Stimulated activated CD4-positive, alpha-beta T cell treated with anti-CD3 and anti-CD28 coated beads, Interleukin-12 subunit alpha, Interleukin-12 subunit beta, amount 100 ng/mL, for 48 hours (primary cell): ENCODE results near the gene PTPRU.

Source experiments
- DNase-seq, 3 donors: peaks; one replicate each; pipeline ENCODE4 v3.0.0-alpha.2; 2020; ENCODE audit warnings: low read depth in 2 of 3, low spot score in 1 of 3

The PTPRU gene

DNA sequence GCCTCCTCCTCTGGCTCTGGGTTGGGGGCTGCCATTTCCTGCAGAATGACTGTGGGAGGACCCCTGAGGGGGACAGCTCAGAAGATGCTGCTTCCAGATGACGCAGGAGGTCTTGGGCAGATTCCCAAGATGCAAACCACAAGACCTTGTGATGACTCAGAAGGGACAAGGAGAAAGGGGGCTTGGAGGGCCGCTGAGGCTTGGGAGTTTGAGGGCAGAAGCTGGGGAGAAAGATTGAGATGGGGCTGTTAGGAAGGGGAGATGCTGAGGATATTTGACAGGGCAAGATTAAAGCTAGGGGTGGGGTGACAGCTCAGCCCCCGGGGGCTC, 7.5 kb downstream of the PTPRU start:
- DNase-seq: no peak

DNA sequence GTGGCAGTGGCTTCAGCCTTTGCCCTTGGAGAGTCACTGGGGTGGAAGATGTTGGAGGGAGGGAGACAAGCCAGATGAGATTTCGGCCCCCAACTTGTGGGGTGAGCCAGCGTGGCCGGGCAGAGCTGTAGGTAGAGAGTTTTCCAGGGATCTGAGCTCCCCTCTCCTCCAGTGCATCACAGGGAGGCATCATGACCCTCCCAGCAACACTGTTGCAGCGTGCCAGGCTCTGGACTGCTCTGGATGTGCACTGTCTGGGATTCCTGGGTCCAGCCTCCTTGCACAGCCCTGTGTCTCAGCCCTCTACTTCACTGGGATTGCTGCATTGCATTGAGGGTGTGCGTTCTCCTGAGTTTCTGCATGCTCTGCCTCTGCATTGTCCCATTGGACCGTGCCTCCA, 8.9 kb downstream of the PTPRU start:
- DNase-seq: no peak

DNA sequence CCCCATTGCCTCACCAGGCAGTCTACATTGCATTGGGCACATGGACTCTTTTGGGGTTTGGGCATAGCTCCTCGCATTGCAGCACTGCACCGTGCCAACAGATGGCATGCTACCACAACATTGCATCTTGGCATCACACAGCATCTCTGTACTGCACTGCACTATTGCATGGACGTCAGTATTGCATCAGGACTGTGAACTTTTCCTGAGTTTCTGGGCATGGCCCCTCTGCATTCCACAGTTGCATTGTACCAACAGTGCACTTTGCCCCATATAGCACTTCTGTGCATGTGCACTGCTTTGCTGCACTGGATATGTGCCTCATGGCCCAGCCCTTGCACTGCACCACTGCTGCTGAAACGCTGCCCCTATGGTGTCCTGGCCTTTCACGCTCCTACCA, 9.6 kb downstream of the PTPRU start:
- DNase-seq: no peak

DNA sequence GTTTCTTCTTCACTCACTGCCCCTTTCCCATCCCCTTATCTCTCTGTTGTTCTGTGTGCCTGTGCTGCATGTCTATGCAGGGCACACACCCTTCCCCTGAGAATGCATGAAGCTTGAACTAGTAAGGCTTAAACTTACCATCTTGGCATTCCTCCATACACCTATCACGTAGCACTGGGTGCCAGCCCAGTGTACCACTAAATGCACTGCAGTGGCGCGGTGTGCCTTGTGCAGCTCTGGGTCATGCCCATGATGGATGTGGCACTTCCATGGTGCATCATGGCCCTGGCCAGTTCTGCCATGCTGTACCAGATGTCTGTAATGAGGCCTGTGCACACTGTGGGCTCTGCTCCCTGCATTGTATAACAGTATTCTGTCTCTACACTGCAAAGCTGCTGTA, 10.7 kb downstream of the PTPRU start:
- no peak for DNase-seq

DNA sequence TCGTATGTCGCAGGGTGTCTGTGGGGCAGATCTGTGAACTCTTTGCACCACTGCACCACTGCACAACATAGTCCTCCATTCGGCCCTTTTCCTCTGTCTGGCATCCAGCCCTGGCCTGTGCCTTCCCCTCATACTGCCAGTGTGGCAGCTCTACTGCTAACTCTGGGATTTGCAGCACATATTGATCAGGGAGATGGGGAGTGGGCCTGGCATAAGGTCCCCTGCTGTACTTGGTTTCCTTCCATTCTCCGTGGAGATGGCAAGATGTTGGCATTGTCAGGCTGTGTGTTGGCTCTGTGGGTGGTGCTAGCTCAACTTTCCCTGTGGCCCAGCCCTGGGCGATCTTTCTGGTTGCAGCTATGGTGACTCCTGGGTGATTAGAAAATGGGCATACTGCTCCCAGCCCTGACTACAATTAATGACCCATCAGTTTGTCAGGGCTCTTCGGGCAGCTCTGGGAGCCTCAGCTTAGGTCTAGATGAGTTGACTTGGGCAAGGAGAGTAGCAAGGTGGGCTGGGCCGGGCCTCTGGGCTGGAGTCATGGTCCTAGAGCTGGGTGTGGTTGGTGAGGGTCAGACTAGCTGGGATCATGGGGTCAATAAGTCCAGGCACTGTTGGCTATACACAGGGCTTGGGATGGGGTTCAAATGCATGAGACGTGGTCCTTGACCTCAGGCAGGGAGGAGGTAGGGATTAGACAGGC, 11.4 kb downstream of the PTPRU start:
- no peak for DNase-seq

DNA sequence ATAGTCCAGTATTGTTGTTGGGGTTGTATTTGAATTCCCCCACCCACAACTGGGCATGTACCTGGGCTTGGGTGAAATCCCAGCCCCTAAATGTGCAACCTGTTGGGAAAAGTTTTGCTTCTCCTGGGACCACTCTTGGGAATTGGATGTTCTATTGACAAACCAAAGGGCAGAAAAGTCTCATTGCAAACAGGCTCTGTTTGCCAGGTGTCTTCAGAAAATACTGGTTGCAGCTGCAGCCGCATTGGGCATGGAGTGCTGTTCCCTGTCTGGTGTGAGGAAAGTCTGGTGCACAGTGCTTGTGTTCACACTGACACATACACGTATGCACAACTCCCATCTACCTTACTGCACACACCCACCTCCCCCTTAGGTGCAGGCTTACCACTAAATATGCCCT, 12.1 kb downstream of the PTPRU start:
- no peak for DNase-seq

DNA sequence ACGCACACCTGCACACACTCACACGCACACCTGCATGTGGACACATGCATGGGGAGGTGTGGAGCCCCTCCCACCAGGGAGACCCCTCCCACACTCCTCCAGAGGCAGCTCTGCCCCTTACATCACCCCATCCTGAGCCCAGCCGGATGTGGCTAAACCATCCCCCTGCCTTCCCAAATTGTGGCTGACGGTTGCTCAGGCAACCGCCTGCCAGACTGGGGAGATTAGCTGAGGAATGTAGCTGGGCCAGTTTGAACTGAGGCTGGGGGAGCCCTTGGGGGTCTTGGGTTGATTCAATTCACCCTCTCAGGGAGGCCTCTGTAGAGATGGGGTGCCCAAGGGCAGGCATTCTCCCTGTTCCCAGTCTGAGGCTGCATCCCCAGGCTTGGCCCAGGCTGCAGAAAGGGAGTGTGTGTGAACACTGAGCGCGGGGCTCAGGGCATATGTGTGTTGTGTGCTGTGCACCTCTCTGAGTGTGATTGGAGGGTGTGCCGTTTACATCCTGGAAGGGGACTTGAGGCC, 12.9 kb downstream of the PTPRU start:
- DNase-seq: no peak

DNA sequence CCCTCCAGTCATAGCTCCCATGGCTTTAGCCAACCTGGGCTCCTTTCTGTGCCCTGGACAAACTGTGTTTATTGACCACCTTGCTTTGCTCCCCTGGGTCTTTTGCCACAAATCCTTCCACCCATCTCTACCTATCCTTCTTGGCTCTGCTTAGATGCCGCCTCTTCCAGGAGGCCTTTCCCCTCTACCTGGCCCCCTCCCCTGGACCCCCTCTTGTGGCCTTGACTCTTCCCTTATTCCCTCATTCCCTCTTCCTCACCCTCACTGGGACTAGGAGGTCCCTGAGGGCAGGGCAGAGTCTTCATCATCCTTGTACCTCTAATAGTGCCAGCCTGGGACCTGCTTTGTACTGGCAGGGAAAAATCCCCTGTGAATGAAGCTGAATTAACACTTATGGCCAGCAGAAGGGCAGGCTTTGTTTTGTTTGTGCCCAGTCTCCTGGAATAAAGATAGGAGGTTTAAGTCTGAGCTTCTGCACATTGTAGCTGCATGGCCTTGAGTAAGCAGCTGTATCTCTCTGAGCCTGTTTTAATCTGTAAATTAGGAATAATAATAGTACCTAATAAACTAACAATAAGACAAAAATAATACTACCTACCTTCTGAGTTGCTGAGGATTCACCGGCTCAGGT, 13.7 kb downstream of the PTPRU start:
- DNase-seq: no peak

DNA sequence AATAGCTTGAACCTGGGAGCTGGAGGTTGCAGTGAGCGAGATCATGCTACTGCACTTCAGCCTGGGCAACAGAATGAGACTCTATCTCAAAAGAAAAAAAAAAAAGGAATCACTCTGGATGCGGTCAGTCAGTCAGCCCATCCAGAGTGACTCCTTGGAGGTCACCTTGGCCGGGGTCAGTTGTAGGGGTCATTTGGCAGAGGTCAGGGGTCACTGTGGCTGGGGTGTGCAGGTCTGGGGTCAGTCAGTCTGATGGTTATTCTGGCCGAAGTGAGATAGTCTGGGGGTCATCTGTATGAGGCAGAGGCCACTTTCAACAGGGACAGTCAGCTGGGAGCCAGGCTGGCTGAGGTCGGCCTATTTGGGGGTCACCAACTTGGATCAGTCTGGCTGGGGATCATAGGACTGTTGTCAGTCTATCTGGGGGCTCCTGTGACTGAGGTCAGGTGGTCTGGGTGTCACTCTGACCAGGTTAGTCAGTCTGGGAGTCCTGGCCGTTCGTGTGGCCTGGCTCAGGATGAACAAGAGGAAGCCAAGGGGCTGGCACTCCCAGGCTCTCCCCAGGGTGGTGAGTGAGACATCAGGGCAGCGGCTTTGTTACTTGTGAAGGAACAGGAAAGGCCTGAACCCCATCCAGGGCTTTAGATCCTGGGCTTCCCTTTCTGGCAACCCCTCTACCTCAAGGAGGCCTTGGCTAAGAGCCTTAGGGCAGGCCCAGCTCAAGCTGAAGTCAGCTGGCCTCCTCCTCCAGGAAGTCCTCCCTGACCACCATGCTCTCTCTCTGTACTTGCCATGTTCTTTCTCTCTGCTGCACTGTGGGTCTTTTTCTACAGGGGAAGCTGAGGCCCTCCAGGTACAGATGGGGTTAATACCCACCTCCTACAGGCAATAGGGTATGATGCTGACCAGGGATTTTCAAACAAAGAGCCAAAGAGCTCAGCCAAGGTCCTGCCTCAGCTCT, 15.1 kb downstream of the PTPRU start:
- no peak for DNase-seq

DNA sequence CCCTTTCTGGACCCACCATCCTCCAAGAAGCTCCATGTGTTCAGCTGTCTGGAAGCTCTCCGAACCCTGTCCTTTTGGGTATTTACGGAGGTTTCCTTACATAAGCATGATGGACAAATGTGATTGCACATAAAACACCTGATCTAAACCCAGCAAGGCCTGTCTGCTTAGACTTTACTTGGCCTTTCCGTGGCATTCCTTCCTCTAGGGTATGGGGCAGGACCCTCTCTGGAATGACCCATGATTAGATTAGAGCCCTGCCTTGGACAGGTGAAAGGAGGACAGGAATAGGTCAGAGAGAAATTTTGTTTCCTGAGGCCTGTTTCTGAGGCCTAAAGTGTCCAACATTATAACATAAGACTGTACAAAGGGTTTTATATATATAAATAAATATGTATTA, 16.9 kb downstream of the PTPRU start:
- no peak for DNase-seq

DNA sequence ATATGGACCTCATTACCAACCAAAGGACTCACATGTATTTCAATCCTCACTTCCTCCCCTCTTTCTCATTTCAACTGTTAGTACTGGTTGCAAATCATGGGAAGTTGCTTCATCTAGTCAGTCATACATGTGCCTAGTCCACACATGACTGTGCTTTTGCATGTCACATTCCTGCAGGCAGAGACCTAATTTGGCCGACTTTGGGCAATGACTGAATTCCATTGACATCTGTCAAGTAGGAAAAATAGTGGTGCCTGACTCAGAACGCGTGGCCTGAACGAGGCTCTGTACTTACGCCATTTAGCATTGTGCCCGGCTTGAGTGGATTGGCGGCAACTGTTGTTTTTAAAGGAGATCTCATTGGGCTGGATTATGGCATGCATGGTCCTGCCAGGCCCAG, 18.0 kb downstream of the PTPRU start:
- DNase-seq: no peak

DNA sequence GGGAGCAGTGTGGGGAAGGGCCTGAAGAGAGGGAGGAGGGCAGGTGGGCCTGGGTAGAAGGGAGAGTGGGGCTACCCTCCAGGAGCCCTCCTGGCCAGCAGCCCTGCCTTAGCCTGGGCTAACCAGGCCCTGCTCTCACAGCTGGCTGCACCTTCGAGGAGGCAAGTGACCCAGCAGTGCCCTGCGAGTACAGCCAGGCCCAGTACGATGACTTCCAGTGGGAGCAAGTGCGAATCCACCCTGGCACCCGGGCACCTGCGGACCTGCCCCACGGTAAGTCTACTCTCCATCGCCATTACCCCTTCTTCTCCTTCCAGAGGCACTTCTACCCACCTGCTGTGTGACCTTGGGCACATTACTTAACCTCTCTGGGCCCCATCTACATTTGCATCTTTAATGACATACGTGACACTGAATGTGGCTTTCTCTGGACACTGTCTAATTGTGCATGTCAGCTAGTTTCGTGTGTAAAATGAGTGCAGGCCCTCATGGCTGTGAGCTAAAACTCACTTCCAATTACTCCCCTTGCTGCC, 18.9 kb downstream of the PTPRU start:
- no peak for DNase-seq

DNA sequence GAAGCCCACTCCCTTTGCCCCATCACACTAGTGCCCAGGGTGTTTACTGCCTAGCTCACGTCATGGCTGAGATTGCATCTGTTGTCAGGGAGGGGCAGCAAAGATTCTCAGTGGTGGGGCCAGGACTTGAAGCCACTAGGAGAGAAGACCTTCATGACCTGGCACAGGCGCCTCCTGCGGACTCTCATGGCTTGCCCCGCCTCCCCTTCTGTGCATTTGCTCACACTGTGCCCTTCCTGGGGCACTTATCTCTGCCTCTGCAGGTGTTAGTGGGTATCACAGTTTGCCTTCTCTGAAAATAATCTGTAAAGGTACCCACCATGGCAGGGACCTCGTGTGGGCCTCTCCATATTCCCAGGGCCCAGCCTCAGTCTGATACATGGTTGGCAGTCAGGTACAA, 20.1 kb downstream of the PTPRU start:
- DNase-seq: no peak

DNA sequence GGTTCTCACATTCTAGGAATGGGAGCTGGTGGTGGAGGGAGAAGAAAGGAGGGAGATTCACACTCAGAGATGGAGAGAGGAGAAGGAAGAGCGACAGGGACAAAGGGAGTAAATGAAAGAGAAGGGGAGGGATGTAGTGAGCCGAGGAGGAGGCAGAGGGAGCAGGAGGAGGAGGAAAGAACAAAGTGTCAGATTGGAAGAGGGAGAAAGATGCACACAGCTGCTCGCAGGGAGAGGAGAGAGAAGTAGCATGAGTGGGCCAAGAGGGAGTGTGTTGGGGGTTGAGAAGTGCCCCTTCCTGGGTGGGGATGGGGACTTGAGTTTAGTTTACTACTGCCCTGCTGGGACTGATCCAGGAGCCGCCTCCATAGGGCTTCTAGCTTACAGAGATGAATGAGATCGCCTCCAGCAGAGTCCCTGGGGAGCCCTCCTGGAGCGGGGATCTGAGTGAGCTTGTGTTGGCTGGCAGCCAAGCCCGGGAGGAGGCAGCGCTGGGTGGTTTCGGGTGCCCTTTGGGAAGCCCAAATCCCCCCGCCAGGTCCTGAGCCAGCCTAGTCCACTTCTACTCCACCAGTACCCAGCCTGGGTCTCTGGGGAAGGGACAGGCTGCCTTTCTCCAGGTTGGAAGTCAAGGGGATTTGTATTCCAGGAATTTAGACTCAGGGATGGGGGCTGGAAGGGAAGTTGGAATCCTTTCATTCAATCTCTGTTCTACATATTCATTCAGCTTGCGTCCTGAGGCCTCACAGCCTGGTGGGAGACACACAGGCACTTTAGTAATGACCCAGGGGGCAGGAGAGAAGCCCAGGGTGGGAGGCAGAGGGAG, 20.9 kb downstream of the PTPRU start:
- no peak for DNase-seq

DNA sequence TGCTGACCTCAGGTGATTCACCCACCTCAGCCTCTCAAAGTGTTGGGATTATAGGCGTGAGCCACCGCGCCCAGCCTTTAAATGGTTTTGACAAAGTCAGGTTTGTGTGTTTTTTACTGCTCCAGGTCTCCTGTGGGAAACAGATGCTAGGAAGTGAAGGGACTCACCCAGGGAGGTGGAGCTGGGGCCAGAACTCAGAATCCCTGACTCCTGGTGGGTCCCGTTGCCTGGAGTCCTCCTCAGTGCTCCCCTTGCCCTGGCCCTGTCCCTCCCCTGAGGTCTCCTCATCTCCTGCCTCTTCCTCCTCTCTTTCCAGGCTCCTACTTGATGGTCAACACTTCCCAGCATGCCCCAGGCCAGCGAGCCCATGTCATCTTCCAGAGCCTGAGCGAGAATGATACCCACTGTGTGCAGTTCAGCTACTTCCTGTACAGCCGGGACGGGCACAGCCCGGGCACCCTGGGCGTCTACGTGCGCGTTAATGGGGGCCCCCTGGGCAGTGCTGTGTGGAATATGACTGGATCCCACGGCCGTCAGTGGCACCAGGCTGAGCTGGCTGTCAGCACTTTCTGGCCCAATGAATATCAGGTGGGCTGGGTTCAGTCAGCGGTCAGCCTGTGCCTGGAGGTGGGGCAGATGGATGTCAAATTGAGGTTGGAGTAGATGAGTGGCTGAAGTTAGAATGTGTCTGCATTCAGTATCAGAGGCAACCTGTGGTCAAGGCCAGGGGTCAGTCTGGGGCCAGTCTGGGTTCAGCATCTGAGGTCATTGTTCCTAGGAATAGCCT, 22.1 kb downstream of the PTPRU start:
- DNase-seq: no peak

DNA sequence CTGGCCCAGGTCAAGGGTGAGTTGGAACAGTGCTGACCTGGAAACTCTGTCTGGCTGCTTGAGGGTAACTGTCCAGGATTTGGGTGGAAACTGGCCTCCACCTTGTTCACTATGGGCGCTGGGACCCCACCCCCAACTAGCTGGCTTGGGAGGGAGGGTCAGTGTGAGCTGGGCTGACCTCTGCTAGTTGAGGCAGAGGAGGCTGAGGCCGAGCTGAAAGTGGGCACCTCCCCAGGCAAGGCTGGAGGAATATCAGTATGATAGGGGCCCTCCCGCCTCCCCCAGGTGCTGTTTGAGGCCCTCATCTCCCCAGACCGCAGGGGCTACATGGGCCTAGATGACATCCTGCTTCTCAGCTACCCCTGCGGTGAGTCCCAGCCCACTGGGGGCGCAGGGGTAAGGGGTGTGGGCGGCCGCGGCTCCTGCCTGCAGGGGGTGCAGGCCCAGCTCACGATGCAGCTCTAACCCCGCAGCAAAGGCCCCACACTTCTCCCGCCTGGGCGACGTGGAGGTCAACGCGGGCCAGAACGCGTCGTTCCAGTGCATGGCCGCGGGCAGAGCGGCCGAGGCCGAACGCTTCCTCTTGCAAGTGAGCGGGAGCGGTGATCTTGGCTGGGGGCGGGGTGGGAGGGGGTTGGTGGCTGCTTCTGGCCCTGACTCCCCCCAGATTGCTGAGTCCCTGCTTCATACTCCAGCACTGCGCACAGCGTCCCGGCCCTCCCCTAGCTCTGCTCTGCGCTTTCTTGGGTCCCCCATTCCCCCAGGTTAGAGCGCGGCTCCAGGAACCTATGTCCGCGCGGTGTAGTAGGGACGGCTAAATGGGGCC, 22.9 kb downstream of the PTPRU start:
- no peak for DNase-seq

DNA sequence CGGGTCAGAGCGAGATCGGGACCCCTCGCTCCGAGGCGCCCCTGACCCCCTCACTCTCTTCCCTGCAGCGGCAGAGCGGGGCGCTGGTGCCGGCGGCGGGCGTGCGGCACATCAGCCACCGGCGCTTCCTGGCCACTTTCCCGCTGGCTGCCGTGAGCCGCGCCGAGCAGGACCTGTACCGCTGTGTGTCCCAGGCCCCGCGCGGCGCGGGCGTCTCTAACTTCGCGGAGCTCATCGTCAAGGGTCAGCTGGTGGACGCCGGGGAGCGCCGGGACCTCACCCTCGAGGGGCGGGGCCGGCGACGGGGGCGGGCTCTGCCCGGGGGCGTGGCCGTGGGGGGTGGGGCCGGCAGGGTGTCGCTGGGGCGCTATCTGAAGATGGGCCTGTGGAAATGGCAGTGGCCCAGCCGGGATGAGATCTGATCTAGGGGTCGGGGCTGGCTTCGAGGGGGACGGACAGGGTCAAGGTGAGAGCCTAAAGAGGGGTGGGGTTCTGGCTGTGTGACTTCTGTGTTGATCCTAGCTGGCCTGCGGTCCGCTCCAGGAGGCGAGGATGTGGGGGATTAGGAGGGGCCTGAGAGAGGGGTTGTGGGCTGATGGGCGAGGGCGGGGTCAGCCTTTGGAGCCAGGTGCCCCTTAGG, 23.6 kb downstream of the PTPRU start:
- no peak for DNase-seq

DNA sequence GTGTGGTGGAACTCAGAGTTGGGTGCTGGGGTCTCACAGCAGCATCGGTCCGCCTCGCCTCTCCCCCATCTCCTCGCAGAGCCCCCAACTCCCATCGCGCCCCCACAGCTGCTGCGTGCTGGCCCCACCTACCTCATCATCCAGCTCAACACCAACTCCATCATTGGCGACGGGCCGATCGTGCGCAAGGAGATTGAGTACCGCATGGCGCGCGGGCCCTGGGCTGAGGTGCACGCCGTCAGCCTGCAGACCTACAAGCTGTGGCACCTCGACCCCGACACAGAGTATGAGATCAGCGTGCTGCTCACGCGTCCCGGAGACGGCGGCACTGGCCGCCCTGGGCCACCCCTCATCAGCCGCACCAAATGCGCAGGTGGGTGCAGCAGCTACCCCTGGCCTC, 24.2 kb downstream of the PTPRU start:
- DNase-seq: no peak
